Body of pancreas (tissue), 4 donors: ENCODE measurements around the gene IL1RAPL2.

ENCODE experiments used
- POLR2A ChIP-seq, 3 donors: fragments of 450-650 bp; IDR thresholded peaks; one replicate each; pipeline ENCODE4 v1.6.1; 2016; ENCODE audit warnings: antibody characterized with exemption in 3 of 3, mild to moderate bottlenecking in 2 of 3
- TF ChIP-seq, protein P1 (sequence below), 7 experiments: fragments of 450-650 bp in 4 of 7; fragments of 200-600 bp in 3 of 7; sonication (generic) in 3 of 7; IDR thresholded peaks; one replicate each; pipeline ENCODE4 v1.5.1; 2016 to 2019; ENCODE audit warnings: antibody characterized with exemption in 7 of 7

DNA sequence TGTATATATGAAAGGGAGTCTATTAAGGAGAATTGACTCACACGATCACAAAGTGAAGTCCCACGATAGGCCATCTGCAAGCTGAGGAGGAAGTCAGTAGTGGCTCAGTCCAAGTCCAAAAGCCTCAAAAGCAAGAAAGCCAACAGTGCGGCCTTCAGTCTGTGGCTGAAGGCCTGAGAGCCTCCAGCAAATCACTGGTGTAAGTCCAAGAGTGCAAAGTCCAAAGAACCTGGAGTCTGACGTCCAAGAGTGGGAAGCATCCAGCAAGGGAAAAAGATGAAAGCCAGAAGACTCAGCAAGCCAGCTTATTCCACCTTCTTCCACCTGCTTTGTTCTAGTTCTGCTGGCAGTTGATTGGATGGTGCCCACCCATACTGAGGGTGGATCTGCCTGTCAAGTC lies 104.1 kb downstream of the IL1RAPL2 start:
- TF ChIP-seq, protein P1, sequence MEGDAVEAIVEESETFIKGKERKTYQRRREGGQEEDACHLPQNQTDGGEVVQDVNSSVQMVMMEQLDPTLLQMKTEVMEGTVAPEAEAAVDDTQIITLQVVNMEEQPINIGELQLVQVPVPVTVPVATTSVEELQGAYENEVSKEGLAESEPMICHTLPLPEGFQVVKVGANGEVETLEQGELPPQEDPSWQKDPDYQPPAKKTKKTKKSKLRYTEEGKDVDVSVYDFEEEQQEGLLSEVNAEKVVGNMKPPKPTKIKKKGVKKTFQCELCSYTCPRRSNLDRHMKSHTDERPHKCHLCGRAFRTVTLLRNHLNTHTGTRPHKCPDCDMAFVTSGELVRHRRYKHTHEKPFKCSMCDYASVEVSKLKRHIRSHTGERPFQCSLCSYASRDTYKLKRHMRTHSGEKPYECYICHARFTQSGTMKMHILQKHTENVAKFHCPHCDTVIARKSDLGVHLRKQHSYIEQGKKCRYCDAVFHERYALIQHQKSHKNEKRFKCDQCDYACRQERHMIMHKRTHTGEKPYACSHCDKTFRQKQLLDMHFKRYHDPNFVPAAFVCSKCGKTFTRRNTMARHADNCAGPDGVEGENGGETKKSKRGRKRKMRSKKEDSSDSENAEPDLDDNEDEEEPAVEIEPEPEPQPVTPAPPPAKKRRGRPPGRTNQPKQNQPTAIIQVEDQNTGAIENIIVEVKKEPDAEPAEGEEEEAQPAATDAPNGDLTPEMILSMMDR (IDR thresholded peaks at IDR 0.05), result no peak
- no peak for TF ChIP-seq POLR2A (IDR thresholded peaks at IDR 0.05)
